Subcutaneous adipose tissue (tissue), 4 donors: ENCODE results near the gene CEMIP. TPM values are rescaled to one million over a fixed set of nuclear protein-coding genes. Genes with fewer than 3 reads are reported as not detected.

Experiments used
- CTCF ChIP-seq: fragments of 450-650 bp; IDR thresholded peaks from one replicate; pipeline ENCODE4 v1.5.1; 2016; ENCODE audit warnings: low read depth, mild to moderate bottlenecking, control low read depth, antibody characterized with exemption, moderate library complexity
- total RNA-seq, 4 donors: library from RNA; depleted of rRNA; stranded (reverse); fragments of >200 nt; gene quantifications; one replicate each; pipeline ENCODE4 v1.1.0, GENCODE V29; 2016

The CEMIP gene
- total RNA-seq, 4 donors from 2014 or later, result 0.17 TPM; not detected in 3

GRCh38 chr15:80831192-80831591, 52.0 kb downstream of the CEMIP start:
- no peak for TF ChIP-seq CTCF

- TF ChIP-seq CTCF, result no peak
Observed at GRCh38 chr15:80831606-80832224, 52.5 kb downstream of the CEMIP start.

GRCh38 chr15:80832686-80833085, 53.5 kb downstream of the CEMIP start:
- no peak for TF ChIP-seq CTCF

- TF ChIP-seq CTCF, result no peak
Observed at GRCh38 chr15:80834402-80834801, 55.2 kb downstream of the CEMIP start.

GRCh38 chr15:80834906-80835305, 55.7 kb downstream of the CEMIP start:
- no peak for TF ChIP-seq CTCF

- TF ChIP-seq CTCF, result no peak
Observed at GRCh38 chr15:80835336-80835735, 56.2 kb downstream of the CEMIP start.

GRCh38 chr15:80836223-80836622, 57.1 kb downstream of the CEMIP start:
- no peak for TF ChIP-seq CTCF
